Measurements from ENCODE around the gene STXBP5.

STXBP5 gene

DNA sequence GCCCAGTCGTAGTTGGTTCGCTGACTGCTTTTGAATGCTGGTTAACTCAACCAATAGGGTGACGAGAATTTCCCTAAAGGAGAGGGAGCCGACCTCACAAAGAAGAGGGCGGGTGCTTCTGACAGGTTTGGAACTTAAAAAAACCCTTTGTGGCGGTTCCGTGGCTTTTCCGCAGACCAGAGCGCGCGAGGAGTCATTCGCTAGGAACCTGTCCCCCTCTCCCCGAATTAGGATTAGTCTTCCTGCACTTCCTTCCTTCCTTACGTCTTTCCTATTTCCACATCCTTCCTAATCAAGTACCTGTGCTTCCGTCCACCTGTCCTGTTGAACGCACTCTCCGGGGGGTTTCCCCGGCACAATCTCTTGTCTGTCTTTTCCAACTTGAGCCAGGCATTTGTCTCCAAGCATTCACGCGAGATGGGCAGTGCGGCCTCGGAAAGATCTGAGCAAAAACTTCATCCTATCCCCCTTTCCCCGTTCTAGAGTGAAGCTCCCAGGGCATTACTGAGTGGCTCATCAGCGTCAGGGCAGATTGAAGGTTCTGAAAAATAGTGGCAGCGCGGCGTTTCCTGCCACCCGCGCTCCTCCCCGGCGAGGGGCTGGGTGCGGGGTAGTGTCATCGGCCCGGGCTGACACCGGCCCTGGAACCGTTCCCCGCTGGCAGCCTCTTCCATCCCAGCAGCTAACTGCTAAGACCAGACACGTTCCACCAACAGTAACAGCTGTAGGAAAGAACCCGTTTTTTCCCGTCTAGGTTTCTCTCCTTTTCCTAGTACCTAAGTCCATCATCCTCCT lies 1.5 kb upstream of the STXBP5 start:
- TF ChIP-seq, protein P1, sequence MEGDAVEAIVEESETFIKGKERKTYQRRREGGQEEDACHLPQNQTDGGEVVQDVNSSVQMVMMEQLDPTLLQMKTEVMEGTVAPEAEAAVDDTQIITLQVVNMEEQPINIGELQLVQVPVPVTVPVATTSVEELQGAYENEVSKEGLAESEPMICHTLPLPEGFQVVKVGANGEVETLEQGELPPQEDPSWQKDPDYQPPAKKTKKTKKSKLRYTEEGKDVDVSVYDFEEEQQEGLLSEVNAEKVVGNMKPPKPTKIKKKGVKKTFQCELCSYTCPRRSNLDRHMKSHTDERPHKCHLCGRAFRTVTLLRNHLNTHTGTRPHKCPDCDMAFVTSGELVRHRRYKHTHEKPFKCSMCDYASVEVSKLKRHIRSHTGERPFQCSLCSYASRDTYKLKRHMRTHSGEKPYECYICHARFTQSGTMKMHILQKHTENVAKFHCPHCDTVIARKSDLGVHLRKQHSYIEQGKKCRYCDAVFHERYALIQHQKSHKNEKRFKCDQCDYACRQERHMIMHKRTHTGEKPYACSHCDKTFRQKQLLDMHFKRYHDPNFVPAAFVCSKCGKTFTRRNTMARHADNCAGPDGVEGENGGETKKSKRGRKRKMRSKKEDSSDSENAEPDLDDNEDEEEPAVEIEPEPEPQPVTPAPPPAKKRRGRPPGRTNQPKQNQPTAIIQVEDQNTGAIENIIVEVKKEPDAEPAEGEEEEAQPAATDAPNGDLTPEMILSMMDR (conservative IDR thresholded peaks at IDR 0.05; ENCODE audit: low read length): no peak
- peak; percentile 97 for DNase-seq (ENCODE audit: low read depth)
- H3K4me3 ChIP-seq (ENCODE audit: low read length): peak overlapping the region; percentile 95

DNA sequence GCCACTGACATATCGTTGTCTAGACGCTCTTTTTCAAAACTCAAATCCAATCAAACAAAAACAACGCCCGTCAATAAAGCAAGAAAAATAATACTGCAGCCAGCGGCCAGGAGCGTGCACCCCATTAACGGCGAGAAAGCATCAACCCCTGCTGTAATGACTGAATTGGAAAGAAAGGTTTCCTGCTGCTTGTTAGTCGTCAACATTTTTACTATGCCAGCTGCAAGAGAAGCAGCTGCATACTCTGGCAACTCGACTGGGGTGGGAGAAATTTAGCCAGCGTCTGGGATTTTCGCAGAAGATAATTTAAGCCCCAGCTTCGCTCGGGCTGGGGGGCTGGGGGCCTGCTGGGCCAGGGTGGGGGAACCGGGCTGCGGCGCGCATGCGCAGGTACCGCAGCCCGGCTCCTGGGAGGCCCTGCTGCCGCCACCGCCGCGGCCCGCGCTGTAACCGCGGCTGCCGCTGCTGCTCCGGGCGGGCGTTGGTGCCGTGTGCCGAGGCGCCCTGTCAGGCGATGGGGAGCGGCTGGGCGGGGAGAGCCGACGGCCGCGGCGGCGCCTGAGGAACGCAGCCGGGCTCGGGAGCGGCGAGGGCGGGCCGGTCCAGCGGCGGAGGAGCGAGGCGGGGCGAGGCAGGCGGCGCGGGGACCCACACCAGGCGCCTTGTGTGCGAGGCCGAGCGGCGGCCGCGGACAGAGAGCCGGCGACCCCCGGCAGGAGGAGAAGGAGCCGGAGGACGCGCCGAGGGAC lies 732 bp upstream of the STXBP5 start:
- DNase-seq (ENCODE audit: low read depth): peak; percentile 87
- TF ChIP-seq, protein P1 (conservative IDR thresholded peaks at IDR 0.05; ENCODE audit: low read length): no peak
- H3K4me3 ChIP-seq (ENCODE audit: low read length): peak overlapping the region; percentile 95

DNA sequence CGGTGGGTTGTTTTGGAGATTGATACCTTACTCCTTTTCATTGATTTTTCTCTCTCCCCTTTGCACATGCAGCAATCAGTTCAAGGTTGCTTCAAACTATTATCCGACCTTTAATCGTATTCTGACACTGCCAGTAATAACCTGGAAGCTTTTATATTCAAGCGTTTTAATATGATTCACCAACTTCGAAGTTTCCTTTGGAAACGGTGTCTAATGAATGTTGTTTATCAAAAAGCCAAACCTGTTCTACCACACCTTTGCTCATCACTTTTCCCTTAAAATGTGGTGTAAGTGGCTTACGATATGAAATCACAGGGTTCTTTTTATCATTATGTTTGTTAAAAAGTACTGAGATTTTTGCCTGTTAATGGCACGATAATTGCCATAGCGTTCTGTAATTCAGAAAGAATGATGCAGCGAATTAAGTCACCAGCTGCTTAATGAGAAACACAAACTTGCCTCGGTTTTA lies 660 bp downstream of the STXBP5 start:
- no peak for DNase-seq (ENCODE audit: low read depth)
- TF ChIP-seq, protein P1 (conservative IDR thresholded peaks at IDR 0.05; ENCODE audit: low read length): no peak
- peak overlapping the region; percentile 95 for H3K4me3 ChIP-seq (ENCODE audit: low read length)

DNA sequence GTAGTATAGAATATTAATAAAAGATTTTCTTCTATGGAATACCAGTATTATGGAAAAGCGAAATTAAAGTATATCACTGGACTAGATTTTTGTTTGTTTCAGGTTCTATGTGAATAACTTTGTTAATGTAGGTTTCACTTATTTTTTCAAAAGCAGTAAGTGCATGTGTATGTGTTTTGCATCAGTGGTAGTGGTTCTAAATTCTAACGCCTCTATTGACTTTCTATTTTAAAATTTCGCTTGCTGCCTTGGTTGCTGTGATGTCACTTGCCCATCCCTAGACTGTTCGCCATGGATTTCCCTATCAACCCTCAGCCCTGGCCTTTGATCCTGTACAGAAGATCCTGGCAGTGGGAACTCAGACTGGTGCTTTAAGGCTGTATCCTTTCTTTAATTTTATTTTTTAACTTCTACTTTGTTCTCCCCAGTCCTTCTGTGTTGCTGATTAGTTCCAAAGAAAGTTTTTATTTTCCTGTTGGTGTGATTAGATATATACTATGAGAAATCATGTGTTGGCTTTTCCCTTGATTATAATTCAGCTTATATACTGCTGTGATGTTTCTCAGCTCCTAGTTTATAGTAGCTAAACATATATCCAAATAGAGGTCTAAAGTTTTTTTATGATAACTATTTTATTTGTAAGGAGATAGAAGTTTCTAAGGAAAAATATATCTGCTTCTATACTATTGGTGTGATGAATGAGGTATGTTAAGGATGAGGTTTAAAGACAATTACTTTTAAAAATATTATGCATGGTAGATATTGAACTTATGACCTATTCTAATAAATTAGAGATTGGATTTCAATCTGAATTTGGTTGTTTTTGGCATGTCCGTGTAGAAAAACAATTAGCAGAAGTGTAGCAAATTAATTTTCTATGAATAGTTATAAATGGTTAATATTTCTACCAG lies 1.7 kb downstream of the STXBP5 start:
- H3K4me3 ChIP-seq (ENCODE audit: low read length): peak overlapping the region; percentile 95
- TF ChIP-seq, protein P1 (conservative IDR thresholded peaks at IDR 0.05; ENCODE audit: low read length): no peak
- DNase-seq (ENCODE audit: low read depth): peak; percentile 22

DNA sequence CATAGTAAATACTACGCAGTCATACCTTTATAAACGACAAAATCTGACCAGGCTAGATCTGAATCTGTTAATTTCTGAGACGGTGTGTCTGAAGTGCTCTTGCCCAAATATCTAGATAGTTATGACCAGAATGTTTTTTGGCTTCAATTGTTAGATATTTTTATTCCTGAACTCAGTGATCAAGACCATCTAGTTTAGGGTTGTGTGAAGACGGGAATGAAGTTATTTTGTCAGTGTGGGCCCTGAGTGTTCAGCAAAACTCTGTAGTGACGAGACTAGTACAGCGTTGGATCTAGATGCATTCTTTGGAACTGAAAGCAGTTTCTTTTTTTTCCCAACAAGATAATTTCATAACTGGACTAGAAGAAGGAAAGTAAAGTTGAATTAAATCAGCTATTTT lies 3.1 kb downstream of the STXBP5 start:
- TF ChIP-seq, protein P1 (conservative IDR thresholded peaks at IDR 0.05; ENCODE audit: low read length): no peak
- peak; percentile 29 for DNase-seq (ENCODE audit: low read depth)
- H3K4me3 ChIP-seq (ENCODE audit: low read length): peak overlapping the region; percentile 95

DNA sequence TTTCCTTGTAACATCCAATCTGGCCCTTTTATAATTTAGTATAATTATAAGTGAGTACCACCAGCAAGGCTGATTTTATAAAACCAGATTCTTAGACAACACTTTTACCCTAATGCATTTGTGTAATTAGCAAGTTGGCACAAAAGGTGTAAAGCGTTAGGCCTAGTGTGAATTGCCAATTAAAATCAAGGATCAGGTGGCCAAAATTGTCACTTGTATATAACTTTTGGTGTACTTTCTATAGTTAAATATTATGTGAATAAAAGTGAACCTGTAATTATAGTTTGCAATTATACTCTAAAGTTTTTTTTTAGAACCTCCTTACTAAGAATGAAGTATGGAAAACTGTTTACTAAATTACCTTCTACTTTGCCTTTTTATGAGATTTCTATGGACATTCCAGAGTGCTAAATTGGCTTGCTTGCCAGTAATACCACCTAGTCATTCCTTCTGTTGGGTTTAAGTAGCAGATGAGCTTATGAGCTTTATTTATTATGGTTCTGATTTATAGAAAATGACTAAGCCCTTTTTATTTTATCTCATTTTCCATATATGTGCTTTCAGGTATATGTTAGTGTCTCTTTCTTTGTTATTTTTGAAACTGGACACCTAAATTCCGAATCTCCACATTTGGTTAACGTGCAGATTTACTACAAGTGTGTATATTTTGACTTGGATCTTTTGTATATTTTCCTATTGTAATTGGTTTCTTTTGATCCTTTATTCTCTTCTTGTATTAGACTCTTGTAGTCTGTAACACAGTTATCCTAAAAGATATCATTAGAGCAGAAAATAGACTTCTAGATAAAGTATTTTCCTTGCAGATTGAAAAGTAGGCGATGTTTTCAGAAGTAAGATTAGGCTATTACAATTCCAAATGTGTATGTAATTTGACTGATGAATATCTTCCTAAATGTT lies 3.9 kb downstream of the STXBP5 start:
- TF ChIP-seq, protein P1 (conservative IDR thresholded peaks at IDR 0.05; ENCODE audit: low read length): no peak
- no peak overlapping the region for H3K4me3 ChIP-seq (ENCODE audit: low read length)
- no peak for DNase-seq (ENCODE audit: low read depth)

All from AG10803 (cell line).